DMS153 treated with DMSO at 0.1 percent for 48 hours (cell line): ENCODE results near the gene ATP6V0E1.
"Not testable (repeated sequence)": the region's sequence is repeated elsewhere in the genome, so short reads cannot be mapped to it uniquely, and the experiment has no call there.

ENCODE experiments used
- DNase-seq: peaks from one replicate; lab custom pipeline; 2025; ENCODE audit not compliant: unreplicated experiment; lab: John Stamatoyannopoulos, UW

ATP6V0E1 gene

GRCh38 chr5:173069671-173070070, 86.1 kb downstream of the ATP6V0E1 start:
- DNase-seq = no peak

DNA sequence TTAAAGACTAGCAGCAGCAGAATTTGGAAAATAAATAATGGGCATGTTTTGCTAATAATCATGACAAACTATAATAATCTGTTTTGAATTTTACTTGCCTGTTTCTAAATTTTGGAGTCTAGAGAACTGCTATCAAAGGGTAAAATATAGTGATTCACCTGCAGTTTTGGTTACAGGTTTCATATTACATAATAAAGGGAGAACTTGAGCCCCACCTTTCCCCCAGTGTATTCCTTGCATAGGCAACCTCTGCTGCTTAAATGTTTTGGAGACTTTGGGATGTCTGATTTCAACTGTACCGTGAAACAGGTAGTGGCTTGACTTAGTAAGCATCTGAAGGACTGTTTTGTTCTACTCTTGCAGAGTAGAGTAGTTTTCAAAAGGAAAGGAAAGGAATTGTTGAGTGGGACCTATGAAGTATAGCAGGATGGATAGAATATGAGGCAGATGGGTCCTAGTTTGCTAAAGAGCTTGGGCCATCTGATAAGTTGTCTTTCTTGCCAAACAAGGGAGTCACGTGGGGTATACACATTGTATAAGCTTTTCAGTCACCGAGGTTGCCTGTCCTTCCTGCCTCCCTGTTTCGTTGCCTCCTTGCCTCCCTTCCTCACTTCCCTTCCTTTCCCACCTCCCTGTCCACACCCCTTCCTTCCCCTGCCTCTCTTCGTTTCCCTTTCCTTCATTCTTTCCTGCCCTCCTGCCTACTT, 91.7 kb downstream of the ATP6V0E1 start:
- DNase-seq = no peak

- DNase-seq = no peak
Measured at GRCh38 chr5:173075970-173076369, 92.4 kb downstream of the ATP6V0E1 start.

DNA sequence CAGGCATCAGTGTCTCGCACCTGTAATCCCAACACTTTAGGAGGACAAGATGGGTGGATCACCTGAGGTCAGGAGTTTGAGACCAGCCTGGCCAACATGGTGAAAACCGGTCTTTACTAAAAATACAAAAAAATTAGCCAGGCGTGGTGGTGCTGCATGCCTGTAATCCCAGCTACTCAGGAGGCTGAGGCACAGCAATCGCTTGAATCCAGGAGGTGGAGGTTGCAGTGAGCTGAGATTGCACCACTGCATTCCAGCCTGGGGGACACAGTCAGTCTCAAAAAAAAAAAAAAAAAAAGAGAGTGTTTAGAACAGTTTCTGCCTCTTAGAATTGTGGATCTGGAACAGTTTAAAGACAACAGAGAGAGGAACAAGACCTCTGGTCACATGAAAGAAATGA, 92.9 kb downstream of the ATP6V0E1 start:
- not testable (repeated sequence) for DNase-seq

DNA sequence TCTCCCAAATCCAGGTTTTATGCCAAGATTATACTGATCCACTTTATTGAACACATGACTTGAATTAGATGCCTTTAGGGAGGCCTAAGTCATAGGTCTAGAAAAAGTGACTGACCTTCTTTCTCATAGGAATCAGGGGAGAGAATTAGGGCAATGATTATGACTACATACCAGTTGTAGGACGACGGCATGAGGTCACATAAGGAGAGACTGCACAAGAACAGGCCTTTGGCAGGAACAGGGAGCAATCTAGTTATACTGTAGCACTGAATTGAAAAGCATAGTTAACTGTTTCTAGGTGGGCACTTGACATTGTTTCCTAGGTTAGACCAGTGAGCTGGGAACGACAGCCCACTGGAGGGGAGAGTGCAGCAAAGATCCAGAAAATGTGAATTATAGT, 95.3 kb downstream of the ATP6V0E1 start:
- DNase-seq = no peak
